Stimulated activated CD4-positive, alpha-beta T cell treated with anti-CD3 and anti-CD28 coated beads, Interleukin-2, amount 100 ng/mL, for 4 hours (primary cell): Measurements from ENCODE around the gene LY6G6F.

Source experiments
- DNase-seq: peaks from one replicate; pipeline ENCODE4 v3.0.0-alpha.2; 2020; ENCODE audit warnings: low read depth

The LY6G6F gene

GRCh38 chr6:31723980-31724691 is 17.5 kb downstream of the LY6G6F start:
- DNase-seq: no peak

- no peak for DNase-seq
These were observed 19.1 kb downstream of the LY6G6F start for GRCh38 chr6:31725502-31726350.

- no peak for DNase-seq
These were observed 20.5 kb downstream of the LY6G6F start for GRCh38 chr6:31727034-31727716.

- no peak for DNase-seq
These were observed 21.3 kb downstream of the LY6G6F start for GRCh38 chr6:31727717-31728671.

GRCh38 chr6:31728767-31729514 is 22.3 kb downstream of the LY6G6F start, which contains the start of gene DDAH2:
Gene DDAH2, minus strand, starts transcription at chr6:31729299. Its CDS starts 138 bp downstream, at chr6:31729161.
- no peak for DNase-seq

- DNase-seq: peak; percentile 73
These were observed 22.9 kb downstream of the LY6G6F start for GRCh38 chr6:31729515-31729978.

GRCh38 chr6:31729979-31730630 is 23.4 kb downstream of the LY6G6F start:
- peak; percentile 50 for DNase-seq

- no peak for DNase-seq
These were observed 24.0 kb downstream of the LY6G6F start for GRCh38 chr6:31730631-31731086.

GRCh38 chr6:31732029-31732428 is 25.4 kb downstream of the LY6G6F start:
- DNase-seq: no peak

GRCh38 chr6:31733734-31734133 is 27.1 kb downstream of the LY6G6F start:
- no peak for DNase-seq

- no peak for DNase-seq
These were observed 27.7 kb downstream of the LY6G6F start for GRCh38 chr6:31734247-31734820.

GRCh38 chr6:31734821-31735406 is 28.2 kb downstream of the LY6G6F start:
- peak; percentile 31 for DNase-seq

- DNase-seq: peak; percentile 76
These were observed 29.5 kb downstream of the LY6G6F start, which contains the start of gene CLIC1 for GRCh38 chr6:31736021-31736767. Gene CLIC1, minus strand, starts transcription at chr6:31736530. Its CDS starts 230 bp downstream, at chr6:31736300.

GRCh38 chr6:31736768-31737314 is 30.2 kb downstream of the LY6G6F start:
- DNase-seq: no peak

- no peak for DNase-seq
These were observed 30.8 kb downstream of the LY6G6F start for GRCh38 chr6:31737315-31737990.

GRCh38 chr6:31737991-31738979 is 31.6 kb downstream of the LY6G6F start:
- peak; percentile 59 for DNase-seq
